ENCODE measurements around the gene TMEM89.

TMEM89 gene

GRCh38 chr3:48572517-48572916 is 49.1 kb downstream of the TMEM89 start:
- TF ChIP-seq EZH2phosphoT487 (IDR thresholded peaks at IDR 0.05; ENCODE audit: borderline replicate concordance, low read length), result no peak
- TF ChIP-seq CTCF (IDR thresholded peaks at IDR 0.05; ENCODE audit: low read depth, low read length, poor library complexity, severe bottlenecking), result no peak
- no peaks in the 10 kb centered on the region for H3K9me3 ChIP-seq (ENCODE audit: control insufficient read depth, insufficient read depth, low read length)
- H3K79me2 ChIP-seq (ENCODE audit: control insufficient read depth, low read length), result no peaks in the 10 kb centered on the region
- H3F3A ChIP-seq (ENCODE audit: control insufficient read depth, insufficient read depth), result no peaks in the 10 kb centered on the region
- H4K20me1 ChIP-seq (ENCODE audit: control insufficient read depth, insufficient read depth, low read depth, low read length), result no peaks in the 10 kb centered on the region
- H3K9me2 ChIP-seq (replicated peaks; ENCODE audit: control insufficient read depth, low read length), result no peaks in the 10 kb centered on the region
- no peaks in the 10 kb centered on the region for H3K36me3 ChIP-seq (ENCODE audit: control insufficient read depth, low read length)
- H3K27me3 ChIP-seq (ENCODE audit: control insufficient read depth, low read length), result no peaks in the 10 kb centered on the region
- H3K4me2 ChIP-seq (ENCODE audit: low read length), result no peak overlapping the region
- H3K27ac ChIP-seq (ENCODE audit: low read depth, low read length), result no peak overlapping the region
- no peaks in the 10 kb centered on the region for H3K4me1 ChIP-seq (ENCODE audit: control insufficient read depth, low read length)
- no peak overlapping the region for H3K4me3 ChIP-seq (ENCODE audit: low read length)

- H3K4me3 ChIP-seq (ENCODE audit: low read length), result no peak overlapping the region
- no peaks in the 10 kb centered on the region for H3K4me1 ChIP-seq (ENCODE audit: control insufficient read depth, low read length)
- H3K27me3 ChIP-seq (ENCODE audit: control insufficient read depth, low read length), result no peaks in the 10 kb centered on the region
- H3K4me2 ChIP-seq (ENCODE audit: low read length), result no peak overlapping the region
- H3K36me3 ChIP-seq (ENCODE audit: control insufficient read depth, low read length), result no peaks in the 10 kb centered on the region
- H3K9me3 ChIP-seq (ENCODE audit: control insufficient read depth, insufficient read depth, low read length), result no peaks in the 10 kb centered on the region
- no peaks in the 10 kb centered on the region for H4K20me1 ChIP-seq (ENCODE audit: control insufficient read depth, insufficient read depth, low read depth, low read length)
- no peaks in the 10 kb centered on the region for H3F3A ChIP-seq (ENCODE audit: control insufficient read depth, insufficient read depth)
- H3K79me2 ChIP-seq (ENCODE audit: control insufficient read depth, low read length), result no peaks in the 10 kb centered on the region
- no peak overlapping the region for H3K27ac ChIP-seq (ENCODE audit: low read depth, low read length)
- no peaks in the 10 kb centered on the region for H3K9me2 ChIP-seq (replicated peaks; ENCODE audit: control insufficient read depth, low read length)
- no peak for TF ChIP-seq CTCF (IDR thresholded peaks at IDR 0.05; ENCODE audit: low read depth, low read length, poor library complexity, severe bottlenecking)
- no peak for TF ChIP-seq EZH2phosphoT487 (IDR thresholded peaks at IDR 0.05; ENCODE audit: borderline replicate concordance, low read length)
These were observed 49.6 kb downstream of the TMEM89 start for GRCh38 chr3:48571938-48572337.
